Measurements from ENCODE around the gene OGDH.

Gene OGDH

DNA sequence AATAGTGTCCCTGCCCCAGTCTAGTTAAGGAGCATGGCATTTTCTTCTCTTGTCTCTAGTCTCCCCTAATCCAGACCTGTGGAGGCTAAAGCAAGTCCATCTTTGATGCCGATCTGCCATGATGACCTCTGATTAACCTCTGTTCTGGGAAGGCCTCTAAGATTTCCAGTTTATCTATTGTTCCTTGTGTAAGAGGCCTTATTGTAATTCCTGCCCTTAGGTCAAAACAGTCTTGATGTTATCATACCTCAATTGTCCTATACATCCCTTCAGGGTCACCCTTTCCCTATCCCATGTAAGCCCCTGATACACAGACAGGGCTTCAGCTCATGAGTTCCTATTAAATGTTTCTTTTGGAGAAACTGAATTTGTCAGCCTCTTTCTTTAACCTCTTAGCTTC lies 137.3 kb downstream of the OGDH start:
- in situ Hi-C loops (cut with HindIII; ENCODE audit: low sequenced_read_pairs), result no loop called here
- H3K4me3 ChIP-seq (ENCODE audit: low read depth, low read length), result no peak overlapping the region
- no peak for DNase-seq (ENCODE audit: low read depth)
- TF ChIP-seq CTCF (IDR thresholded peaks at IDR 0.05; ENCODE audit: low read depth, low read length, missing control alignments), result no peak

DNA sequence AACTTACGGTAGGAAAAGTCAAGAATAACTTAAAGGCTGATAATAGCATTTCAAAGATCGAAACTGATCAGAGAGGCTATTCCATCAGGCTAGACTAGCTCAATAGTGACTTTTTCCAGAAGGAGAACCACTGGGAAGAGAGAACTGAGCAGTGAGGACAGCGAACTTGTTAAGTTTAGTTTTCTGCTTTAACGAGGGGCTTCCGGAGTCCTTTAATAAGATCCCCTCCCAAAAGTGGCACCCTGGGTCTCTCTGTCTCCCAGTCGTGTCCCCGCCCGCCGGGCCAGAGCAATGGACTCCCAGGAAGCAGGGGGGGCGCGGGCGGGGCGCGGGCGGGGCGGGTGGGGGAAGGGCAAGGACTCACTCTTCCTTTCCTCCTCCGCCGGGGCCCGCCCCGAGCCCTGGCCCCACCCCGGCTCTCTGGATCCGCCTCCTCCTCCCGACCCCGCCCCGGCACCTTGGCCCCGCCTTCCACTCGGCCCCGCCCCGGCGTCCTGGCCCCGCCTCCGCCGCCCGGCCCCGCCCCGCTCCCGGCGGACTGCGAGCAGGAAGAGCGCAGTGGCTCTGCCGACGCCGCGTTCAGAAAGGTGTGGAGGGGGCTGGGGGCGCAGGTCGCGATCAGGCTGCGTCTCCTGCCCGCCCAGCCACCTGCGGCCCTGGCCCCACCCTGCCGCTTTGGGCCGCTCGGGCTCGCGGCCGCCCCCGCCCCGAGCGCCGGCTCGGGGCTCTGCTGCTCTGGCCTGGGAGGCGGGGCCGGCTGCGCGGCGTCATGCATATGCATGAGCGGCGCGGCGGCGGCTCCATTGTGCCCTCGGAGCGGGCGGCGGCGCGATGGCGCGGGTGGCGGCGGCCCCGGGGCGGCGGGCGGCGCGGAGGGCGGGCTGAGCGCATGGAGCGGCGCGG lies 141.9 kb downstream of the OGDH start, which contains the start of gene ZMIZ2:
Gene ZMIZ2 (plus strand): TSS at position 803 of the 903 bp plus-strand sequence. CDS start 7,403 bp downstream, outside the sequence.
- no peak for DNase-seq (ENCODE audit: low read depth)
- peak within 1 kb of the TSS; percentile 60 for H3K4me3 ChIP-seq (ENCODE audit: low read depth, low read length)
- no peak for TF ChIP-seq CTCF (IDR thresholded peaks at IDR 0.05; ENCODE audit: low read depth, low read length, missing control alignments)
- in situ Hi-C loops (cut with HindIII; ENCODE audit: low sequenced_read_pairs), result no loop called here

- no peak for DNase-seq (ENCODE audit: low read depth)
- peak overlapping the region; percentile 60 for H3K4me3 ChIP-seq (ENCODE audit: low read depth, low read length)
- in situ Hi-C loops (cut with HindIII; ENCODE audit: low sequenced_read_pairs), result no loop called here
- no peak for TF ChIP-seq CTCF (IDR thresholded peaks at IDR 0.05; ENCODE audit: low read depth, low read length, missing control alignments)
Measured at GRCh38 chr7:44748948-44749731, 142.7 kb downstream of the OGDH start.

DNA sequence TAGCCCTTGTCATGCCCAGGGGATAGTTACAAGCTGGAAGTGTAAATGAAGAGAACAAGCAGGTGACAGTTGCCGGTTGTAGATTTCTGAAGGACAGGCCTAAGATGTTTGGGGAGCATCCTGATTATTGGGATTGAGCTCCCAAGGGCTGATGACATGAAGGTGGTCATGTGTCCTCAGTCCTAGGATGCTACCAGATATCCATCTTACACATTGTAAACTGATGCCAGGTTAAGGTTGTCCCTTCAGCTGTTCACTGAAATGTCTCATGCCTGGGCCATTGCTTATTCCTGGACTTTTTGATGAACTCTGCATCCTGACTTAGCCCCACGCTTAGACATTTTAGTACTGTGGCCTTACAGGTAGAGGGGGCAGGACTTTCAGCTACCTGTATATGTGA lies 143.6 kb downstream of the OGDH start:
- DNase-seq (ENCODE audit: low read depth), result no peak
- in situ Hi-C loops (cut with HindIII; ENCODE audit: low sequenced_read_pairs), result no loop called here
- peak overlapping the region; percentile 60 for H3K4me3 ChIP-seq (ENCODE audit: low read depth, low read length)
- TF ChIP-seq CTCF (IDR thresholded peaks at IDR 0.05; ENCODE audit: low read depth, low read length, missing control alignments), result no peak

- in situ Hi-C loops (cut with HindIII; ENCODE audit: low sequenced_read_pairs), result no loop called here
- no peak for TF ChIP-seq CTCF (IDR thresholded peaks at IDR 0.05; ENCODE audit: low read depth, low read length, missing control alignments)
- H3K4me3 ChIP-seq (ENCODE audit: low read depth, low read length), result no peak overlapping the region
- no peak for DNase-seq (ENCODE audit: low read depth)
Measured at GRCh38 chr7:44750424-44750823, 144.0 kb downstream of the OGDH start.

DNA sequence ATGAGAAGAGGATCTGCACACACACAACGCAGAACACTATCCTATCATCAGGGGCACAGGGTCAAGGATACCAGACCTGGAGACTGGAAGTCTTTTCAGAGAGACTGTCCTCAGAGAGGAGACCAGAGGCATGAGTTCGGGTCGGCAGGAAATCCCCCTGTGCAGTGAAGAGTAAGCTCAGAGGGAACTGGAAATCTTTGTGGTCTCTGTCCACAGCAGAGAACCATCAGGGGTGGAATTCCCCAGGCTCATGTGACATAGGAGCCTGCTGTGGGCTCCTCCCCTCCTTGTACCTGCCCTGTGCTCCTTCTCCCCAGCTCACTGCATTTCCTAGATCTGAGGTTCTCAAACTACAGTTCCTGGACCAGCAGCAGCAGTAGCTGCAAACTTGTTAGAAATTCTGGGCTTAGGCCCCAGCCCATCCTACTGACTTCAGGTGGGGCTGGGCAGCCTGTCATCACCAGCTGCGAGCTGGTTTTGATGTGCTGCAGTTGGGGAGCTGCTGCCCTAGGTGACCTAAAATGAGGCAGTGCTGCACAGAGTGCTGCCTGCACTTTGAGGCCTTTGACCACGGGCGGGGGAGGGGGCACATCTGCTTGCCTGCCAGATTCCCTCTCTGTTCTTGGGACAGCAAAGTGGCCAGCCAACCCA lies 144.6 kb downstream of the OGDH start:
- DNase-seq (ENCODE audit: low read depth), result no peak
- in situ Hi-C loops (cut with HindIII; ENCODE audit: low sequenced_read_pairs), result no loop called here
- no peak overlapping the region for H3K4me3 ChIP-seq (ENCODE audit: low read depth, low read length)
- TF ChIP-seq CTCF (IDR thresholded peaks at IDR 0.05; ENCODE audit: low read depth, low read length, missing control alignments), result no peak
